Measurements from ENCODE around the gene MCM9.
"Not testable (repeated sequence)": the region's sequence is repeated elsewhere in the genome, so short reads cannot be mapped to it uniquely, and the experiment has no call there.

MCM9 gene

GRCh38 chr6:118893807-118894424 lies 41.0 kb downstream of the MCM9 start, which contains the start of gene ASF1A:
Gene ASF1A, plus strand, starts transcription at chr6:118894152. Its CDS starts 262 bp downstream, at chr6:118894414.
- peak; percentile 95 for DNase-seq (ENCODE audit: low spot score)

- DNase-seq (ENCODE audit: low spot score) = peak; percentile 30
These were observed 41.7 kb downstream of the MCM9 start for GRCh38 chr6:118893064-118893806.

GRCh38 chr6:118892355-118892991 lies 42.5 kb downstream of the MCM9 start:
- DNase-seq (ENCODE audit: low spot score) = no peak

GRCh38 chr6:118890997-118891790 lies 43.8 kb downstream of the MCM9 start:
- no peak for DNase-seq (ENCODE audit: low spot score)

- no peak for DNase-seq (ENCODE audit: low spot score)
These were observed 45.8 kb downstream of the MCM9 start for GRCh38 chr6:118889163-118889562.

- no peak for DNase-seq (ENCODE audit: low spot score)
These were observed 48.3 kb downstream of the MCM9 start for GRCh38 chr6:118886641-118887040.

- DNase-seq (ENCODE audit: low spot score) = no peak
These were observed 52.5 kb downstream of the MCM9 start for GRCh38 chr6:118882314-118882905.

GRCh38 chr6:118881440-118882313 lies 53.3 kb downstream of the MCM9 start:
- DNase-seq (ENCODE audit: low spot score) = no peak

GRCh38 chr6:118877806-118878205 lies 57.2 kb downstream of the MCM9 start:
- no peak for DNase-seq (ENCODE audit: low spot score)

- no peak for DNase-seq (ENCODE audit: low spot score)
These were observed 58.1 kb downstream of the MCM9 start for GRCh38 chr6:118876814-118877213.

GRCh38 chr6:118876198-118876597 lies 58.8 kb downstream of the MCM9 start:
- no peak for DNase-seq (ENCODE audit: low spot score)

GRCh38 chr6:118875672-118876071 lies 59.3 kb downstream of the MCM9 start:
- no peak for DNase-seq (ENCODE audit: low spot score)

- no peak for DNase-seq (ENCODE audit: low spot score)
These were observed 61.7 kb downstream of the MCM9 start for GRCh38 chr6:118873239-118873638.

GRCh38 chr6:118872726-118873125 lies 62.2 kb downstream of the MCM9 start:
- DNase-seq (ENCODE audit: low spot score) = no peak

GRCh38 chr6:118872318-118872717 lies 62.6 kb downstream of the MCM9 start:
- DNase-seq (ENCODE audit: low spot score) = no peak

- DNase-seq (ENCODE audit: low spot score) = no peak
These were observed 63.6 kb downstream of the MCM9 start for GRCh38 chr6:118871331-118871730.

- DNase-seq (ENCODE audit: low spot score) = no peak
These were observed 64.9 kb downstream of the MCM9 start for GRCh38 chr6:118869894-118870589.

GRCh38 chr6:118869350-118869749 lies 65.6 kb downstream of the MCM9 start:
- no peak for DNase-seq (ENCODE audit: low spot score)

- DNase-seq (ENCODE audit: low spot score) = not testable (repeated sequence)
These were observed 66.1 kb downstream of the MCM9 start for GRCh38 chr6:118868901-118869300.

GRCh38 chr6:118867181-118867580 lies 67.8 kb downstream of the MCM9 start:
- no peak for DNase-seq (ENCODE audit: low spot score)

GRCh38 chr6:118865100-118865391 lies 69.9 kb downstream of the MCM9 start:
- no peak for DNase-seq (ENCODE audit: low spot score)
